HepG2 (cell line): Measurements from ENCODE around the gene AHCY. TPM values are rescaled to one million over a fixed set of nuclear protein-coding genes. Genes with fewer than 3 reads are reported as not detected.
A peak's percentile ranks its signal among the peaks of the same experiment; 100 is the strongest.
"Not testable (repeated sequence)": the region's sequence is repeated elsewhere in the genome, so short reads cannot be mapped to it uniquely, and the experiment has no call there.

Experiments
- ATAC-seq: fragments of 200-7000 bp; cut with Tn5 transposase; 3 replicates; pipeline ENCODE4 v1.9.1; 2020; ENCODE audit warnings: mild to moderate bottlenecking, moderate library complexity
- BruUV-seq: library from RNA; stranded (reverse); fragments of 400-500 nt; replicated peaks from 2 replicates; lab custom pipeline; 2021; lab: Mats Ljungman, UMichigan
- CTCF ChIA-PET: fragments of 300-600 bp; formaldehyde crosslinking; extraction: SDS; loops from one replicate; lab custom pipeline; 2021; ENCODE audit warnings: low total read pairs, inconsistent platforms, low intra/inter-chr PET ratio; lab: Yijun Ruan, JAX
- POLR2A ChIA-PET: fragments of 350-600 bp; sonication (Branson Sonifier 250); formaldehyde crosslinking; loops from one replicate; lab custom pipeline; 2020; ENCODE audit warnings: antibody characterized with exemption, inconsistent platforms; lab: Yijun Ruan, JAX
- DNase-seq: peaks from one replicate; pipeline ENCODE4 v3.0.0-alpha.2; 2015; ENCODE audit warnings: low spot score
- FAIRE-seq: peaks from 3 replicates; lab custom pipeline; 2011; peaks lifted over from hg19 to GRCh38; lab: Jason Lieb, UNC
- H2AFZ ChIP-seq: one replicate; pipeline ENCODE4 v1.6.1; 2011; ENCODE audit warnings: low read length, inconsistent platforms
- H3K27ac ChIP-seq: fragments of 300-600 bp; 3 replicates; pipeline ENCODE4 v1.8.0; 2011; ENCODE audit warnings: mixed run types, mild to moderate bottlenecking, mixed read lengths, low read length, inconsistent platforms; ENCODE audit not compliant: insufficient read depth; ENCODE audit errors: extremely low read length
- H3K27me3 ChIP-seq, 2 experiments: fragments of 200-600 bp in 1 of 2; 2 replicates in 1 of 2; 3 replicates in 1 of 2; pipeline versions ENCODE4 v1.6.0 to v1.8.0; 2011; ENCODE audit warnings: low read length in 2 of 2, mild to moderate bottlenecking in 2 of 2, moderate library complexity in 2 of 2, inconsistent platforms in 1 of 2; ENCODE audit not compliant: insufficient read depth in 2 of 2, control insufficient read depth in 1 of 2
- H3K36me3 ChIP-seq, 2 experiments: fragments of 200-600 bp in 1 of 2; replicated peaks in 1 of 2; 2 replicates in 1 of 2; 3 replicates in 1 of 2; pipeline versions ENCODE4 v1.5.1 to v1.8.0; 2011; ENCODE audit warnings: low read length in 2 of 2, inconsistent platforms in 1 of 2; ENCODE audit not compliant: insufficient read depth in 2 of 2, control insufficient read depth in 1 of 2
- H3K4me1 ChIP-seq: 2 replicates; pipeline ENCODE4 v1.5.1; 2012; ENCODE audit warnings: low read length, inconsistent platforms; ENCODE audit not compliant: insufficient read depth
- H3K4me2 ChIP-seq: 2 replicates; pipeline ENCODE4 v1.6.0; 2011; ENCODE audit warnings: low read depth, low read length, inconsistent platforms
- H3K4me3 ChIP-seq, 3 experiments: fragments of 200-600 bp in 1 of 3; sonication (generic), shearing (Covaris generic) in 1 of 3; replicated peaks in 1 of 3; 2 replicates each; pipeline ENCODE4 v1.5.1; 2011 to 2016; ENCODE audit warnings: low read length in 3 of 3, inconsistent platforms in 2 of 3, low read depth in 2 of 3, mild to moderate bottlenecking in 2 of 3, control low read depth in 1 of 3, mixed read lengths in 1 of 3; ENCODE audit not compliant: insufficient read depth in 1 of 3
- H3K79me2 ChIP-seq: one replicate; pipeline ENCODE4 v1.6.1; 2011; ENCODE audit warnings: low read length, inconsistent platforms; ENCODE audit not compliant: insufficient read depth
- H3K9ac ChIP-seq: 2 replicates; pipeline ENCODE4 v1.6.0; 2011; ENCODE audit warnings: mild to moderate bottlenecking, low read depth, low read length, inconsistent platforms; ENCODE audit not compliant: insufficient read depth
- H3K9me3 ChIP-seq: 2 replicates; pipeline ENCODE4 v1.5.1; 2012; ENCODE audit warnings: mild to moderate bottlenecking, low read length
- H4K20me1 ChIP-seq: 2 replicates; pipeline ENCODE4 v1.6.0; 2011; ENCODE audit warnings: inconsistent platforms, mild to moderate bottlenecking, low read length, moderate library complexity; ENCODE audit not compliant: insufficient read depth
- CBX5 ChIP-seq: sonication (generic); formaldehyde crosslinking; IDR thresholded peaks from 2 replicates; pipeline ENCODE4 v1.4.0; 2020; ENCODE audit warnings: missing genetic modification reagents, borderline replicate concordance
- CCDC6 ChIP-seq: sonication (generic); formaldehyde crosslinking; IDR thresholded peaks from 2 replicates; pipeline ENCODE4 v1.8.1; 2022; ENCODE audit warnings: mild to moderate bottlenecking, missing genetic modification reagents, moderate library complexity
- CEBPG ChIP-seq: IDR thresholded peaks from 2 replicates; pipeline ENCODE4 v1.6.1; 2016
- CHD4 ChIP-seq: fragments of 200-600 bp; sonication (generic); IDR thresholded peaks from 2 replicates; pipeline ENCODE4 v1.7.0; 2017; ENCODE audit warnings: mild to moderate bottlenecking, low read length, borderline replicate concordance
- FOSL2 ChIP-seq: sonication (generic); formaldehyde crosslinking; IDR thresholded peaks from 2 replicates; pipeline ENCODE4 v1.4.0; 2020; ENCODE audit warnings: missing genetic modification reagents
- FOXP1 ChIP-seq, 2 experiments: fragments of 450-650 bp in 1 of 2; IDR thresholded peaks; 2 replicates each; pipeline ENCODE4 v1.6.1; 2017 to 2018; ENCODE audit warnings: antibody characterized with exemption in 1 of 2
- GABPA ChIP-seq, 2 experiments: IDR thresholded peaks; 2 replicates each; pipeline ENCODE4 v1.6.1; 2011 to 2016; ENCODE audit warnings: low read depth in 2 of 2, low read length in 1 of 2, missing biosample characterization in 1 of 2, missing genetic modification characterization in 1 of 2
- GLI4 ChIP-seq: sonication (generic); formaldehyde crosslinking; IDR thresholded peaks from 2 replicates; pipeline ENCODE4 v1.5.1; 2020; ENCODE audit warnings: missing genetic modification reagents, mild to moderate bottlenecking, moderate library complexity, borderline replicate concordance
- JUNB ChIP-seq: sonication (generic); formaldehyde crosslinking; IDR thresholded peaks from 2 replicates; pipeline ENCODE4 v1.8.0; 2022; ENCODE audit warnings: missing genetic modification reagents, mild to moderate bottlenecking, borderline replicate concordance
- KLF13 ChIP-seq: sonication (generic); formaldehyde crosslinking; IDR thresholded peaks from 2 replicates; pipeline ENCODE4 v1.4.0; 2020; ENCODE audit warnings: mild to moderate bottlenecking, missing genetic modification reagents
- NFRKB ChIP-seq: fragments of 450-650 bp; IDR thresholded peaks from 2 replicates; pipeline ENCODE4 v1.6.1; 2017
- SNAPC2 ChIP-seq: sonication (generic); formaldehyde crosslinking; IDR thresholded peaks from 2 replicates; pipeline ENCODE4 v1.8.1; 2022; ENCODE audit warnings: mild to moderate bottlenecking, missing genetic modification reagents
- SYNCRIP ChIP-seq: fragments of 200-400 bp; formaldehyde crosslinking; IDR thresholded peaks from 2 replicates; pipeline ENCODE4 v1.6.1; 2018; ENCODE audit warnings: mild to moderate bottlenecking, low read depth, low read length; ENCODE audit not compliant: insufficient read depth
- ZBTB1 ChIP-seq: sonication (generic); formaldehyde crosslinking; IDR thresholded peaks from 2 replicates; pipeline ENCODE4 v1.4.0; 2020; ENCODE audit warnings: missing genetic modification reagents, borderline replicate concordance
- ZMYM3 ChIP-seq: sonication (generic); formaldehyde crosslinking; IDR thresholded peaks from 2 replicates; pipeline ENCODE4 v1.5.1; 2020; ENCODE audit warnings: mild to moderate bottlenecking, missing genetic modification reagents
- ZNF121 ChIP-seq: sonication (generic); formaldehyde crosslinking; IDR thresholded peaks from 2 replicates; pipeline ENCODE4 v1.5.0; 2020; ENCODE audit warnings: mild to moderate bottlenecking, missing genetic modification reagents
- ZNF260 ChIP-seq: sonication (generic); formaldehyde crosslinking; IDR thresholded peaks from 2 replicates; pipeline ENCODE4 v1.4.0; 2020; ENCODE audit warnings: missing genetic modification reagents, low read depth, mild to moderate bottlenecking, borderline replicate concordance
- ZNF274 ChIP-seq: sonication (generic); formaldehyde crosslinking; IDR thresholded peaks from 2 replicates; pipeline ENCODE4 v1.5.1; 2020; ENCODE audit warnings: mild to moderate bottlenecking, missing genetic modification reagents
- ZNF644 ChIP-seq: IDR thresholded peaks from 2 replicates; pipeline ENCODE4 v1.6.1; 2016; ENCODE audit warnings: low read depth
- ZNF883 ChIP-seq: sonication (generic); formaldehyde crosslinking; IDR thresholded peaks from 2 replicates; pipeline ENCODE4 v1.5.1; 2020; ENCODE audit warnings: mild to moderate bottlenecking, missing genetic modification reagents; ENCODE audit errors: not compliant biosample characterization
- whole genome bisulfite sequencing: methylation state at CpG from one replicate; pipeline ENCODE4 v1.1.6; 2017; ENCODE audit warnings: low lambda C conversion rate; 5-methylcytosine and 5-hydroxymethylcytosine counted together
- in situ Hi-C: cut with HindIII; loops from 2 replicates; pipeline ENCODE4 v1.10.0; 2017; ENCODE audit warnings: low pct_unique_long_range_greater_than_20kb; ENCODE audit not compliant: extremely low pct_ligation_motif_present
- intact Hi-C: fragments of 100-400 bp; cut with micrococcal nuclease; formaldehyde crosslinking; loops from one replicate; pipeline ENCODE4 v1.10.0; 2022; ENCODE audit not compliant: unreplicated experiment
- polyA plus RNA-seq, 8 experiments: library from polyadenylated mRNA; depleted of rRNA in 3 of 8; stranded (reverse) in 7 of 8; unstranded in 1 of 8; fragments of >200 nt; fragmentation: Illumina TruSeq in 4 of 8; extraction: Trizol in 4 of 8; gene quantifications; 2 replicates each; pipeline versions ENCODE4 v1.2.1 to v1.2.3, GENCODE V29; 2011 to 2016; ENCODE audit warnings: low read depth in 4 of 8, missing spikeins in 1 of 8, mixed read lengths in 1 of 8; ENCODE audit not compliant: insufficient read depth in 1 of 8
- total RNA-seq, 5 experiments: library from RNA; depleted of rRNA; stranded (reverse); fragments of >200 nt; fragmentation: Illumina TruSeq; extraction: Trizol; gene quantifications; 2 replicates each; pipeline ENCODE4 v1.2.3, GENCODE V29; 2016; ENCODE audit warnings: low read depth in 1 of 5
- TF ChIP-seq, protein P1 (sequence below): sonication (generic); formaldehyde crosslinking; IDR thresholded peaks from 2 replicates; pipeline ENCODE4 v1.4.0; 2020; ENCODE audit warnings: missing genetic modification reagents
- TF ChIP-seq, protein P2 (sequence below): sonication (generic); formaldehyde crosslinking; IDR thresholded peaks from 2 replicates; pipeline ENCODE4 v1.5.0; 2020; ENCODE audit warnings: mild to moderate bottlenecking, missing genetic modification reagents

The AHCY gene
- total and polyA plus RNA-seq, 2 of the 13 experiments (the other 11 are each of a cell fraction or from before 2014, with no cell fraction given), result 407 to 419 TPM

DNA sequence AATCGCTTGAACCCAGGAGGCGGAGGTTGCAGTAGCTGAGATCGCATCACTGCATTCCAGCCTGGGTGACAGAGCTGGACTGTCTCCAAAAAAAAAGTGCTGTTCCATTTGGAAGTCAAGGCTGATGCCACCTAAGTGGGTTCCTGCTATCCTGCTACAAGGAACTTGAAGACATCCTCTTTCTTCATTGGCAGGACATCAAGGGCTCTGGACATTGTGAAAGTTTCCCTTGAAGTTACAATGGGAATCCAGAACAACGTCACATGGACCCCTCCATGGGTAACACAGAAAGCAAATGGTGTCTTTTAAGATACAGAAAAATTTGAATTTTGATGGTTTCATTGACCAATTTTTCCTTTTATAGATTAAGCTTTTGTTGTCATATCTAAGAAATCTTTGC lies 44.4 kb upstream of the AHCY start:
- intact Hi-C loops, result no loop called here
- POLR2A ChIA-PET, result interaction anchor here (3.4 kb wide), 1 partner anchor 16 kb away, joined by 14 read pairs; the partner anchor contains the start of gene ITCH
- FAIRE-seq, result no peak

DNA sequence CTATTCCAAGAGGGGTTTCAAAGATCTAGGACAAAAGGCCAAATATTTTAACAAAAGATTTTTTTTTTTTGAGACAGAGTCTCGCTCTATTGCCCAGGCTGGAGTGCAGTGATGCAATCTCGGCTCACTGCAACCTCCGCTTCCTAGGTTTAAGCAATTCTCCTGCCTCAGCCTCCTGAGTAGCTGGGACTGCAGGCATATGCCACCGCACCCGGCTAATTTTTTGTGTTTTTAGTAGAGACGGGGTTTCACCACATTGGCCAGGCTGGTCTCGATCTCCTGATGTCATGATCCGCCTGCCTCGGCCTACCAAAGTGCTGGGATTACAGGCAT lies 43.3 kb upstream of the AHCY start:
- POLR2A ChIA-PET, result interaction anchor here (4.5 kb wide), 1 partner anchor 16 kb away, joined by 46 read pairs; the partner anchor contains the start of gene ITCH
- H2AFZ ChIP-seq, H3K36me3 ChIP-seq, H3K27me3 ChIP-seq, FAIRE-seq, H3K9ac ChIP-seq, H3K9me3 ChIP-seq, H3K79me2 ChIP-seq, CTCF ChIA-PET, ATAC-seq, H3K4me3 ChIP-seq, H3K4me2 ChIP-seq, BruUV-seq, H4K20me1 ChIP-seq, in situ Hi-C loops, H3K27ac ChIP-seq, DNase-seq, intact Hi-C loops: not testable (repeated sequence)
- 71% methylated on average over 9 of the region's 9 CpGs for WGBS
- TF ChIP-seq, protein P1, sequence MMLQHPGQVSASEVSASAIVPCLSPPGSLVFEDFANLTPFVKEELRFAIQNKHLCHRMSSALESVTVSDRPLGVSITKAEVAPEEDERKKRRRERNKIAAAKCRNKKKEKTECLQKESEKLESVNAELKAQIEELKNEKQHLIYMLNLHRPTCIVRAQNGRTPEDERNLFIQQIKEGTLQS (CRISPR knock-in tag), result 0 out of 2 replicates have a peak, but pooled peaks have one; percentile 30
- TF ChIP-seq ZNF121 (CRISPR knock-in tag), result peak; percentile 95
- TF ChIP-seq, protein P2, sequence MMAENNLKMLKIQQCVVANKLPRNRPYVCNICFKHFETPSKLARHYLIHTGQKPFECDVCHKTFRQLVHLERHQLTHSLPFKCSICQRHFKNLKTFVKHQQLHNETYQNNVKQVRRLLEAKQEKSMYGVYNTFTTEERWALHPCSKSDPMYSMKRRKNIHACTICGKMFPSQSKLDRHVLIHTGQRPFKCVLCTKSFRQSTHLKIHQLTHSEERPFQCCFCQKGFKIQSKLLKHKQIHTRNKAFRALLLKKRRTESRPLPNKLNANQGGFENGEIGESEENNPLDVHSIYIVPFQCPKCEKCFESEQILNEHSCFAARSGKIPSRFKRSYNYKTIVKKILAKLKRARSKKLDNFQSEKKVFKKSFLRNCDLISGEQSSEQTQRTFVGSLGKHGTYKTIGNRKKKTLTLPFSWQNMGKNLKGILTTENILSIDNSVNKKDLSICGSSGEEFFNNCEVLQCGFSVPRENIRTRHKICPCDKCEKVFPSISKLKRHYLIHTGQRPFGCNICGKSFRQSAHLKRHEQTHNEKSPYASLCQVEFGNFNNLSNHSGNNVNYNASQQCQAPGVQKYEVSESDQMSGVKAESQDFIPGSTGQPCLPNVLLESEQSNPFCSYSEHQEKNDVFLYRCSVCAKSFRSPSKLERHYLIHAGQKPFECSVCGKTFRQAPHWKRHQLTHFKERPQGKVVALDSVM (CRISPR knock-in tag), result peak; percentile 83; the same call in 1 of the 2 replicates
- 0 out of 2 replicates have a peak, but pooled peaks have one; percentile 37 for TF ChIP-seq ZMYM3 (CRISPR knock-in tag)
- TF ChIP-seq CEBPG (CRISPR knock-in tag), result peak; percentile 81
- peaks cover 63% of the 10 kb centered on the region for H3K4me1 ChIP-seq

More for the DNA sequence above, 44.4 kb upstream of the AHCY start:
- no peaks in the 10 kb centered on the region for H3K36me3 ChIP-seq
- H3K79me2 ChIP-seq, result no peaks in the 10 kb centered on the region
- peaks cover 64% of the 10 kb centered on the region for H3K4me1 ChIP-seq
- H4K20me1 ChIP-seq, result no peaks in the 10 kb centered on the region
- DNase-seq (no peak), ATAC-seq (no peak)
- TF ChIP-seq CCDC6, result no peak
- no peak for TF ChIP-seq KLF13 (CRISPR knock-in tag)
- no peak for TF ChIP-seq ZBTB1 (CRISPR knock-in tag)
- no peak for TF ChIP-seq FOSL2 (CRISPR knock-in tag)
- TF ChIP-seq SNAPC2 (CRISPR knock-in tag), result no peak
- TF ChIP-seq FOXP1 (IDR thresholded peaks at IDR 0.05), result no peak
- TF ChIP-seq FOXP1 (CRISPR knock-in tag; IDR thresholded peaks at IDR 0.05), result no peak
- no peak for TF ChIP-seq CHD4
- TF ChIP-seq SYNCRIP, result no peak
- TF ChIP-seq ZNF260, result no peak
- no peak for TF ChIP-seq ZNF644
- no peak for TF ChIP-seq GLI4 (CRISPR knock-in tag)
- no peak for TF ChIP-seq NFRKB
- no peak for TF ChIP-seq ZNF883 (CRISPR knock-in tag)
- no peak for TF ChIP-seq GABPA (IDR thresholded peaks at IDR 0.05; ENCODE audit: low read depth, low read length)
- no peak for TF ChIP-seq GABPA (CRISPR knock-in tag; IDR thresholded peaks at IDR 0.05; ENCODE audit: low read depth)
- TF ChIP-seq CBX5, result no peak
- no peak for TF ChIP-seq JUNB (CRISPR knock-in tag)
- no peak for TF ChIP-seq ZNF274 (CRISPR knock-in tag)
- 62% methylated on average over 4 of the region's 4 CpGs for WGBS
- H3K27me3 ChIP-seq, result peaks cover 0 to 1% of the 10 kb centered on the region in 2 experiments; a peak in 1 of 5 replicates
- no peak overlapping the region for H3K27ac ChIP-seq
- no peak overlapping the region for H3K4me3 ChIP-seq
- H2AFZ ChIP-seq, result no peak overlapping the region
- no peaks in the 10 kb centered on the region for H3K9me3 ChIP-seq
- in situ Hi-C loops, result no loop called here
- CTCF ChIA-PET, result no interaction called here
- no peak overlapping the region for H3K4me2 ChIP-seq
- BruUV-seq, result no TSS peak
- H3K9ac ChIP-seq, result no peak overlapping the region
